GM18505 (cell line): Measurements from ENCODE around the gene ANKRD7.
A peak's percentile ranks its signal among the peaks of the same experiment; 100 is the strongest.

ENCODE experiments used
- ATAC-seq: cut with Tn5 transposase; IDR thresholded peaks from one replicate; pipeline ENCODE4 v1.9.1; 2021; ENCODE audit not compliant: unreplicated experiment
- POLR2A ChIP-seq: IDR thresholded peaks from 4 replicates; pipeline ENCODE4 v1.6.1; 2011; ENCODE audit warnings: borderline replicate concordance; ENCODE audit not compliant: insufficient read depth, insufficient read length; ENCODE audit errors: extremely low read depth

ANKRD7 gene

DNA sequence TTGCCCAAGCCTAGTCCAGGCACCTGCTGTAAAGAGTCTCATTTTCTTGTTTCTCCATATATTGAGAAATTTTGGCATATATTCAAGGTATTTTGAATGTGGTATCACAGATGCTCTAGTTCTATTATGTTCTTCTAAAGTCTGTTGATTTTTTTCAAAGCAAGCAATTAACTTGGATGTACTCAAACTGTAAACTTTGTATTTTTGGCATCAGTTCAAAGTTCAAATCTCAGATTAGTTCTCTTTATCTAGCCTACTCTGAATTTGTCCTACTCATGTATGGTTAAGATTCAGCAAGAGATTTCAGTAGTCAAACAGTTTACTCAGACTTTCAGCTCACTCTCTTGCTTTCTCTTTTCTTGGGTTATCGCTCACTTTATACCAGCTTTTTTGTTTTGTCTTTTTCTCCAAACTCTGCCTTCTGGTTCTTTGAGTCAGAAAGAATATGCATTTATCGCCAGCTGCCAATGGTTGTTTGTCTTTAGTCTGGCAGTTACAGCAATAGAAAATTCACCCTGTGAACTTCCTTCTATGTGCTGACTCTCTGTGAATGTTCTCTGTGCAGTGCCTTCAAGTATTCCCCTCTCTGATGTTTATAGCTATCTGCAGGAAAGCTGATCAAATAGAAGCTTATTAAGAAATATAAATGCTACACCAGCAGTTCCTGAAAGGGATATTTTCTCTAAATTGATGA lies 56.0 kb downstream of the ANKRD7 start:
- TF ChIP-seq POLR2A: no peak
- no peak for ATAC-seq

DNA sequence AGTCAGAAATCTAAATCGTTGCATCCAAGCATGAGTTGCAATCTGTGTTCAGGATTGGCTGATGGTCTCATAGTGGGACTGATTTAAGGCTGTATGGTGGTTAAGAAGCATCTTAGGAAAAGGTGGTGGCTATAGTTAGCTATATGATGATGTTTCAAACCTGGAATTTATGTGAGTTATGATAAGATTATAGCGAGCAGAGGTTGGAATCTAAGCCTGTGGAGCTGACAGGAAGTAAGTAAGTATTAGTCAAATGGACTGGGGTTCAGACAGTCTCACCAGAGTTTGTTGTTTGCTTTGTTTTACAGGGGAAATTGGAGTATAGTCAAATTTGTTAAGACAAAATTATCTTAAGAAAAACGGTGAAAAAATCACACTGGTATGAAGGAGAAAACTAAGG lies 56.7 kb downstream of the ANKRD7 start:
- ATAC-seq: no peak
- TF ChIP-seq POLR2A: no peak

DNA sequence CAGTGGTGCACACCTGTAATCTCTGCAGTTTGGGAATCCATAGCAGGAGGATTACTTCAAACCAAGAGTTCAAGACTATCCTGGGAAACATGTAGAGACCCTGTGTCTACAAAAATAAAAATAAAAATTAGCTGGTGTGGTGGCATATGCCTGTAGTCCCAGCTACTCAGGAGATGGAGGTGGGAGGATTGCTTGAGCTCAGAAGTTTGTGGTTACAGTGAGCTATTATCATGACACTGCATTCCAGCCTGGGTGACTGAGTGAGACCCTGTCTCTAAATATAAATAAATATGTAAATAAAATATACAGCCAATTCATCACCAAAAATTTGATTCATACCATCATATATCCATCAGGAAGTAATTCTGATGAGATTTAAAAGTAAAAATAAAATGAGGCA lies 60.9 kb downstream of the ANKRD7 start:
- ATAC-seq: no peak
- no peak for TF ChIP-seq POLR2A

GRCh38 chr7:118286131-118286530 lies 61.6 kb downstream of the ANKRD7 start:
- no peak for TF ChIP-seq POLR2A
- ATAC-seq: no peak

GRCh38 chr7:118288098-118288497 lies 63.6 kb downstream of the ANKRD7 start:
- ATAC-seq: peak; percentile 94
- TF ChIP-seq POLR2A: no peak

DNA sequence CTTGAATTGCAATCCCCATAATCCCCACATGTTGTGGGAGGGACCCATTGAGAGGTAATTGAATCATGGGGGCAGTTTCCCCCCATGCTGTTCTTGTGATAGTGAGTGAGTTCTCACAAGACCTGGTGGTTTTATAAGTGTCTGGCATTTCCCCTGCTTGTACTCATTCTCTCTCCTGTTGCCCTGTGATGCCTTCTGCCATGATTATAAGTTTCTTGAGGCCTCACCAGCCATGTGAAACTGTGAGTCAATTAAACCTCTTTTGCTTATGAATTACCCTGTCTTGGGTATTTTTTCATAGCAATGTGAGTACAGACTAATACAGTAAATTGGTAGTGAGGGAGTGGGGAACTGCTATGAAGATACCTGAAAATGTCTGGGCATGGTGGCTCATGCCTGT lies 65.0 kb downstream of the ANKRD7 start:
- no peak for ATAC-seq
- TF ChIP-seq POLR2A: no peak
